Measurements from ENCODE around the gene CYB561D1. TPM values are rescaled to one million over a fixed set of nuclear protein-coding genes. Genes with fewer than 3 reads are reported as not detected.

The CYB561D1 gene
- total and polyA plus RNA-seq, 9 of the 15 experiments (the other 6 are each of a cell fraction or from before 2014, with no cell fraction given) = 0.71 to 7.2 (median 3.5) TPM

DNA sequence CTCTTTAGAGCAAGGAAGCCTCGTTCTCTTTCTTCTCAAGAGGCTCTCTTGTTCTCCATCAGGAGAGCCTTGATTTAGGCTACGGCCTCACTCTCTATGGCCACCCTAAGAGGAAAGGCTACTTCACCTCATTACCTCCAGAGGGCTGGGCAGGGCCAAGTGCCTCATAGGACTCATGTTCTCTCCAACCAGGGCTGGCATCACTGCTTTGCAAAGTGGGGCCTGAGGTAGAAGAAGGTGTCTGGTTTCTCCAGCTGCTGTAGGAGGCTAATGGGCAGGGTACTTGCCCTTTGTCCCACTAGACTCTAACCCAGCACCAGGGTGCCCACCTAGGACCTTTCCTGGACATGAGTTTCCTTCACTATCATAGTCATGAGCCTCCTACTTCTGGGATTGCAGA lies 12.2 kb upstream of the CYB561D1 start:
- FAIRE-seq = no peak
- Histone ChIP-seq H3K4me2 (ENCODE audit: insufficient read depth, low read length) (no peak overlapping the region), H3K27me3 (ENCODE audit: control insufficient read depth in 2 of 2, insufficient read depth in 2 of 2, low read length in 2 of 2) (peaks cover 24 to 46% of the 10 kb centered on the region in 2 experiments), H2AFZ (ENCODE audit: low read depth, low read length) (no peak overlapping the region), H3K4me3 (no peak overlapping the region), H3K9me1 (ENCODE audit: control insufficient read depth, insufficient read depth, low read length) (no peaks in the 10 kb centered on the region), H3K27ac (ENCODE audit: extremely low read depth, low read depth, low read length) (no peak overlapping the region), H3K36me3 (ENCODE audit: control insufficient read depth, insufficient read depth, low read length) (peaks cover 9% of the 10 kb centered on the region; the same call in 1 of the 3 replicates), H4K20me1 (replicated peaks; ENCODE audit: control insufficient read depth, insufficient read depth, low read length) (0 out of 2 replicates have a peak, but pooled peaks cover 4% of the 10 kb centered on the region), H3K9ac (ENCODE audit: insufficient read depth in 1 of 2, low read depth in 2 of 2, low read length in 2 of 2) (no peak overlapping the region), H3K79me2 (ENCODE audit: control insufficient read depth, insufficient read depth, low read length) (peaks cover 9% of the 10 kb centered on the region; the same call in 2 of the 3 replicates), H3K9me3 (replicated peaks; ENCODE audit: control insufficient read depth, insufficient read depth, low read depth, low read length) (no peaks in the 10 kb centered on the region), H3K4me1 (replicated peaks in 1 of 2; ENCODE audit: control insufficient read depth in 2 of 2, insufficient read depth in 2 of 2, low read length in 2 of 2) (peaks cover 15 to 31% of the 10 kb centered on the region in 2 experiments; a peak in 4 of 5 replicates)
- intact Hi-C loops (cut with micrococcal nuclease) = no loop called here
- POLR2A ChIA-PET = interaction anchor here (0.6 to 1.2 kb wide), 4 partner anchors 11 to 371 kb away, joined by 3 read pairs; no protein-coding TSS in a partner anchor
- no peak for ATAC-seq
- in situ Hi-C loops (cut with MboI) = no loop called here
- DNase-seq (ENCODE audit: extremely low read depth in 1 of 4, low spot score in 3 of 4) = no peak
- no TSS peak for BruUV-seq (replicated peaks)
- TF ChIP-seq, protein P1, sequence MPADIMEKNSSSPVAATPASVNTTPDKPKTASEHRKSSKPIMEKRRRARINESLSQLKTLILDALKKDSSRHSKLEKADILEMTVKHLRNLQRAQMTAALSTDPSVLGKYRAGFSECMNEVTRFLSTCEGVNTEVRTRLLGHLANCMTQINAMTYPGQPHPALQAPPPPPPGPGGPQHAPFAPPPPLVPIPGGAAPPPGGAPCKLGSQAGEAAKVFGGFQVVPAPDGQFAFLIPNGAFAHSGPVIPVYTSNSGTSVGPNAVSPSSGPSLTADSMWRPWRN (IDR thresholded peaks at IDR 0.05; ENCODE audit: low read depth) = no peak
- TF ChIP-seq TBP (optimal IDR thresholded peaks at IDR 0.05; ENCODE audit: low read depth, low read length) = no peak
- TF ChIP-seq E2F1 (CRISPR knock-in tag; IDR thresholded peaks at IDR 0.05) = no peak
- TF ChIP-seq ZNF124 (CRISPR knock-in tag; IDR thresholded peaks at IDR 0.05) = no peak
- no peak for TF ChIP-seq JUND (IDR thresholded peaks at IDR 0.05; ENCODE audit: borderline replicate concordance, low read depth, low read length)
- no peak for TF ChIP-seq JUND (tag; IDR thresholded peaks at IDR 0.05; ENCODE audit: borderline replicate concordance, low read depth, low read length)
- TF ChIP-seq, protein P2, sequence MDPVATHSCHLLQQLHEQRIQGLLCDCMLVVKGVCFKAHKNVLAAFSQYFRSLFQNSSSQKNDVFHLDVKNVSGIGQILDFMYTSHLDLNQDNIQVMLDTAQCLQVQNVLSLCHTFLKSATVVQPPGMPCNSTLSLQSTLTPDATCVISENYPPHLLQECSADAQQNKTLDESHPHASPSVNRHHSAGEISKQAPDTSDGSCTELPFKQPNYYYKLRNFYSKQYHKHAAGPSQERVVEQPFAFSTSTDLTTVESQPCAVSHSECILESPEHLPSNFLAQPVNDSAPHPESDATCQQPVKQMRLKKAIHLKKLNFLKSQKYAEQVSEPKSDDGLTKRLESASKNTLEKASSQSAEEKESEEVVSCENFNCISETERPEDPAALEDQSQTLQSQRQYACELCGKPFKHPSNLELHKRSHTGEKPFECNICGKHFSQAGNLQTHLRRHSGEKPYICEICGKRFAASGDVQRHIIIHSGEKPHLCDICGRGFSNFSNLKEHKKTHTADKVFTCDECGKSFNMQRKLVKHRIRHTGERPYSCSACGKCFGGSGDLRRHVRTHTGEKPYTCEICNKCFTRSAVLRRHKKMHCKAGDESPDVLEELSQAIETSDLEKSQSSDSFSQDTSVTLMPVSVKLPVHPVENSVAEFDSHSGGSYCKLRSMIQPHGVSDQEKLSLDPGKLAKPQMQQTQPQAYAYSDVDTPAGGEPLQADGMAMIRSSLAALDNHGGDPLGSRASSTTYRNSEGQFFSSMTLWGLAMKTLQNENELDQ (CRISPR knock-in tag; IDR thresholded peaks at IDR 0.05; ENCODE audit: borderline replicate concordance) = no peak
- no peak for TF ChIP-seq FUS (optimal IDR thresholded peaks at IDR 0.05; ENCODE audit: low read depth, low read length)
- TF ChIP-seq, protein P3, sequence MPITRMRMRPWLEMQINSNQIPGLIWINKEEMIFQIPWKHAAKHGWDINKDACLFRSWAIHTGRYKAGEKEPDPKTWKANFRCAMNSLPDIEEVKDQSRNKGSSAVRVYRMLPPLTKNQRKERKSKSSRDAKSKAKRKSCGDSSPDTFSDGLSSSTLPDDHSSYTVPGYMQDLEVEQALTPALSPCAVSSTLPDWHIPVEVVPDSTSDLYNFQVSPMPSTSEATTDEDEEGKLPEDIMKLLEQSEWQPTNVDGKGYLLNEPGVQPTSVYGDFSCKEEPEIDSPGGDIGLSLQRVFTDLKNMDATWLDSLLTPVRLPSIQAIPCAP (CRISPR knock-in tag; IDR thresholded peaks at IDR 0.05; ENCODE audit: borderline replicate concordance) = no peak
- no peak for TF ChIP-seq RBM39 (optimal IDR thresholded peaks at IDR 0.05; ENCODE audit: low read depth, low read length)
- 17% methylated on average over 2 of the region's 2 CpGs for WGBS (ENCODE audit: insufficient coverage, low coverage, missing lambda C conversion rate)
- CTCF ChIA-PET (ENCODE audit: low intra/inter-chr PET ratio) = no interaction called here

All from K562 (cell line).